HG03135 (cell line): ENCODE data around the gene OTX1.
"Not testable (repeated sequence)": the region's sequence is repeated elsewhere in the genome, so short reads cannot be mapped to it uniquely, and the experiment has no call there.

Experiments
- ATAC-seq: cut with Tn5 transposase; IDR thresholded peaks from one replicate; pipeline ENCODE4 v1.9.1; 2021; ENCODE audit warnings: mild to moderate bottlenecking, moderate library complexity; ENCODE audit not compliant: unreplicated experiment

OTX1 gene

GRCh38 chr2:63058144-63058920, 7.7 kb downstream of the OTX1 start:
- no peak for ATAC-seq

GRCh38 chr2:63058921-63059792, 8.5 kb downstream of the OTX1 start:
- ATAC-seq, result no peak

- no peak for ATAC-seq
Observed at GRCh38 chr2:63059793-63060471, 9.3 kb downstream of the OTX1 start.

GRCh38 chr2:63060472-63060991, 9.9 kb downstream of the OTX1 start:
- ATAC-seq, result no peak

GRCh38 chr2:63064197-63064596, 13.6 kb downstream of the OTX1 start:
- no peak for ATAC-seq

- no peak for ATAC-seq
Observed at GRCh38 chr2:63064661-63065060, 14.0 kb downstream of the OTX1 start.

- no peak for ATAC-seq
Observed at GRCh38 chr2:63066265-63066664, 15.6 kb downstream of the OTX1 start.

- no peak for ATAC-seq
Observed at GRCh38 chr2:63066838-63067237, 16.2 kb downstream of the OTX1 start.

GRCh38 chr2:63071664-63072063, 21.0 kb downstream of the OTX1 start:
- no peak for ATAC-seq

- no peak for ATAC-seq
Observed at GRCh38 chr2:63073994-63074393, 23.4 kb downstream of the OTX1 start.

GRCh38 chr2:63074399-63074798, 23.8 kb downstream of the OTX1 start:
- not testable (repeated sequence) for ATAC-seq

GRCh38 chr2:63078852-63079606, 28.4 kb downstream of the OTX1 start:
- no peak for ATAC-seq

GRCh38 chr2:63081404-63081803, 30.8 kb downstream of the OTX1 start:
- no peak for ATAC-seq

GRCh38 chr2:63086687-63087086, 36.1 kb downstream of the OTX1 start:
- no peak for ATAC-seq

GRCh38 chr2:63092401-63092800, 41.8 kb downstream of the OTX1 start:
- ATAC-seq, result no peak

GRCh38 chr2:63092857-63093256, 42.2 kb downstream of the OTX1 start:
- ATAC-seq, result no peak

GRCh38 chr2:63093502-63093901, 42.9 kb downstream of the OTX1 start:
- ATAC-seq, result no peak

- ATAC-seq, result no peak
Observed at GRCh38 chr2:63096491-63096890, 45.9 kb downstream of the OTX1 start.

GRCh38 chr2:63099032-63099431, 48.4 kb downstream of the OTX1 start:
- ATAC-seq, result no peak

GRCh38 chr2:63101954-63102353, 51.3 kb downstream of the OTX1 start:
- ATAC-seq, result no peak

GRCh38 chr2:63104482-63104881, 53.9 kb downstream of the OTX1 start:
- ATAC-seq, result no peak
